Suprapubic skin (tissue), 4 donors: Measurements from ENCODE around the gene ZDHHC24.

Experiments
- EP300 ChIP-seq: sonication (generic); formaldehyde crosslinking; IDR thresholded peaks from one replicate; pipeline ENCODE4 v1.6.1; 2017; ENCODE audit warnings: antibody characterized with exemption
- POLR2A ChIP-seq, 2 donors: fragments of 450-650 bp; IDR thresholded peaks; one replicate each; pipeline ENCODE4 v1.6.1; 2017; ENCODE audit warnings: antibody characterized with exemption in 2 of 2, mild to moderate bottlenecking in 2 of 2, moderate library complexity in 2 of 2
- POLR2AphosphoS5 ChIP-seq, 3 donors: sonication (generic); formaldehyde crosslinking; IDR thresholded peaks; one replicate each; pipeline ENCODE4 v1.6.1; 2017; ENCODE audit warnings: antibody characterized with exemption in 3 of 3
- TF ChIP-seq, protein P1 (sequence below), 2 donors: fragments of 200-600 bp in 1 of 2; fragments of 450-650 bp in 1 of 2; sonication (generic) in 1 of 2; IDR thresholded peaks; one replicate each; pipeline ENCODE4 v1.5.1; 2016 to 2019; ENCODE audit warnings: antibody characterized with exemption in 2 of 2, mild to moderate bottlenecking in 1 of 2, moderate library complexity in 1 of 2

DNA sequence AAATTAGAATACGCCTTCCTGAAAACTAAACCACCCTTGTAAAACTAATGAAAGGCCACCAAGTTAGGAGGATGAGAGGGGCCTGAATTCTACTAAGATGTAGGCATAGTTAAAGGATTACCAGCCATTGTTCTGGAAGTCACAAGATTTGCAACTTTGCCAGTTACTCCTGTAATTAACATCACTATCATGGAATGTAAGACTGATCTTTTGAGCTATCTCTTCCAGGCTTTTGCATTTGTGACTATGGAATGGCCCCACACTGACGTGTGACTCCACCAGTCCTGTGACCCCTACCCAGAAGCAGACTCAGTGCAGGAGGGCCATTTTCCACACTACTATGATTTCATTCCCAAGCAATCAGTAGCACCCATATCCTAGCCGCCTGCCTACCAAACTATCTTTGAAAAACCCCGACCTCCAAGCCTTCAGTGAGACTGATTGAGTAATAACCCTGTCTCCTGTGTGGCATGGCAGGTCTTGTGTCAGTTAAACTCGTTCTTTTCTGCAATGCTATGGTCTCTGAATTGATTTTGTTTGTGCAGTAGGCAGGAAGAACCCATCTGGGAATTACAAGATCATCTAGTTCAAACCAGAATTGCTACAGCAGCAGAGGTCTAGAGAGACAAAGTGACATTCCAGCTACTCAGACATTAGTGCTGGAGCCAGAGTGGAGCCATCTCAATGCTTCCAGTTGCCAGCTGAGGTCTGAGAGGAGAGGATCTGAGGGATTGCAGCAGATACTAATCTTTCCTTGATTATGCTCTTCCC is 24.4 kb upstream of the ZDHHC24 start:
- TF ChIP-seq, protein P1, sequence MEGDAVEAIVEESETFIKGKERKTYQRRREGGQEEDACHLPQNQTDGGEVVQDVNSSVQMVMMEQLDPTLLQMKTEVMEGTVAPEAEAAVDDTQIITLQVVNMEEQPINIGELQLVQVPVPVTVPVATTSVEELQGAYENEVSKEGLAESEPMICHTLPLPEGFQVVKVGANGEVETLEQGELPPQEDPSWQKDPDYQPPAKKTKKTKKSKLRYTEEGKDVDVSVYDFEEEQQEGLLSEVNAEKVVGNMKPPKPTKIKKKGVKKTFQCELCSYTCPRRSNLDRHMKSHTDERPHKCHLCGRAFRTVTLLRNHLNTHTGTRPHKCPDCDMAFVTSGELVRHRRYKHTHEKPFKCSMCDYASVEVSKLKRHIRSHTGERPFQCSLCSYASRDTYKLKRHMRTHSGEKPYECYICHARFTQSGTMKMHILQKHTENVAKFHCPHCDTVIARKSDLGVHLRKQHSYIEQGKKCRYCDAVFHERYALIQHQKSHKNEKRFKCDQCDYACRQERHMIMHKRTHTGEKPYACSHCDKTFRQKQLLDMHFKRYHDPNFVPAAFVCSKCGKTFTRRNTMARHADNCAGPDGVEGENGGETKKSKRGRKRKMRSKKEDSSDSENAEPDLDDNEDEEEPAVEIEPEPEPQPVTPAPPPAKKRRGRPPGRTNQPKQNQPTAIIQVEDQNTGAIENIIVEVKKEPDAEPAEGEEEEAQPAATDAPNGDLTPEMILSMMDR (IDR thresholded peaks at IDR 0.05): no peak
- TF ChIP-seq POLR2A (IDR thresholded peaks at IDR 0.05): no peak
- TF ChIP-seq POLR2AphosphoS5 (IDR thresholded peaks at IDR 0.05): no peak
- no peak for TF ChIP-seq EP300
